Thyroid gland (tissue), 4 donors: ENCODE data around the gene LNPEP. TPM values are rescaled to one million over a fixed set of nuclear protein-coding genes. Genes with fewer than 3 reads are reported as not detected.
A peak's percentile ranks its signal among the peaks of the same experiment; 100 is the strongest.

ENCODE experiments used
- DNase-seq, 2 donors: peaks; one replicate each; pipeline ENCODE4 v3.0.0-alpha.2; 2019
- H3K27ac ChIP-seq, 3 donors: fragments of 200-600 bp; sonication (generic); 1 replicate in 2 of 3; 2 replicates in 1 of 3; pipeline ENCODE4 v1.5.1; 2016 to 2019; ENCODE audit warnings: mild to moderate bottlenecking in 1 of 3, moderate library complexity in 1 of 3
- H3K27me3 ChIP-seq: fragments of 200-600 bp; sonication (generic); one replicate; pipeline ENCODE4 v1.5.1; 2019
- H3K36me3 ChIP-seq, 2 donors: fragments of 200-600 bp; sonication (generic); one replicate each; pipeline ENCODE4 v1.5.1; 2016 to 2019
- H3K4me1 ChIP-seq, 2 donors: fragments of 200-600 bp; sonication (generic); one replicate each; pipeline ENCODE4 v1.5.1; 2017 to 2019
- H3K4me3 ChIP-seq, 3 donors: fragments of 200-600 bp; sonication (generic); replicated peaks in 1 of 3; 1 replicate in 2 of 3; 2 replicates in 1 of 3; pipeline ENCODE4 v1.5.1; 2016; ENCODE audit warnings: mild to moderate bottlenecking in 1 of 3
- H3K9me3 ChIP-seq: fragments of 200-600 bp; sonication (generic); one replicate; pipeline ENCODE4 v1.5.1; 2017
- CTCF ChIP-seq, 6 experiments: fragments of 200-600 bp in 3 of 6; fragments of 450-650 bp in 3 of 6; sonication (generic) in 3 of 6; IDR thresholded peaks; one replicate each; pipeline ENCODE4 v1.5.1; 2016 to 2019; ENCODE audit warnings: antibody characterized with exemption in 6 of 6, mild to moderate bottlenecking in 2 of 6, inconsistent platforms in 1 of 6, moderate library complexity in 1 of 6
- POLR2A ChIP-seq, 2 donors: fragments of 450-650 bp; IDR thresholded peaks; one replicate each; pipeline ENCODE4 v1.6.1; 2017; ENCODE audit warnings: antibody characterized with exemption in 2 of 2, mild to moderate bottlenecking in 2 of 2, moderate library complexity in 1 of 2
- WGBS, 2 donors: methylation state at CpG; one replicate each; pipeline ENCODE4 v1.1.5; 2017; 5-methylcytosine and 5-hydroxymethylcytosine counted together
- intact Hi-C: fragments of 100-400 bp; cut with DNase I; formaldehyde crosslinking; loops from one replicate; pipeline ENCODE4 v1.15.1; 2023
- total RNA-seq, 4 donors: library from RNA; depleted of rRNA; stranded (reverse); fragments of >200 nt; gene quantifications; one replicate each; pipeline ENCODE4 v1.2.3, GENCODE V29; 2016

LNPEP gene
- total RNA-seq, 4 donors from 2014 or later, result 35.0 to 59.9 (median 45.2) TPM

- Histone ChIP-seq H3K27ac (peak overlapping the region in 1 of 3 donors; percentile 15), H3K4me1 (peaks cover 16 to 26% of the 10 kb centered on the region in 2 donors), H3K36me3 (no peaks in the 10 kb centered on the region), H3K9me3 (no peaks in the 10 kb centered on the region), H3K27me3 (no peaks in the 10 kb centered on the region), H3K4me3 (no peak overlapping the region)
- peak; percentile 27 to 60 for DNase-seq
- WGBS, 2 donors, result 84 to 95% methylated on average over 2 of the region's 2 CpGs
- TF ChIP-seq CTCF (IDR thresholded peaks at IDR 0.05), result peak in 3 of 6 experiments; percentile 43 to 55 (median 54)
- TF ChIP-seq POLR2A (IDR thresholded peaks at IDR 0.05), result no peak
- intact Hi-C loops, result no loop called here
Observed at GRCh38 chr5:97044052-97044451, 108.2 kb downstream of the LNPEP start.

GRCh38 chr5:97046270-97046982 is 110.5 kb downstream of the LNPEP start:
- WGBS, 2 donors, result 90 to 93% methylated on average over 7 of the region's 7 CpGs
- no peak overlapping the region for H3K27ac ChIP-seq

GRCh38 chr5:97047076-97047475 is 111.2 kb downstream of the LNPEP start:
- TF ChIP-seq CTCF (IDR thresholded peaks at IDR 0.05), result no peak
- no peaks in the 10 kb centered on the region for H3K9me3 ChIP-seq
- H3K4me3 ChIP-seq, result no peak overlapping the region
- H3K27me3 ChIP-seq, result no peaks in the 10 kb centered on the region
- peaks cover 15 to 25% of the 10 kb centered on the region in 2 donors for H3K4me1 ChIP-seq
- no peak overlapping the region for H3K27ac ChIP-seq
- no peaks in the 10 kb centered on the region for H3K36me3 ChIP-seq
- 87 to 95% methylated on average over 1 of the region's 1 CpG for WGBS, 2 donors
- DNase-seq, result no peak
- intact Hi-C loops, result no loop called here

More at GRCh38 chr5:97046270-97046982, 110.5 kb downstream of the LNPEP start:
- Histone ChIP-seq H3K27me3 (no peaks in the 10 kb centered on the region), H3K36me3 (no peaks in the 10 kb centered on the region), H3K4me3 (no peak overlapping the region), H3K4me1 (peaks cover 16 to 30% of the 10 kb centered on the region in 2 donors), H3K9me3 (no peaks in the 10 kb centered on the region)
- no peak for TF ChIP-seq POLR2A (IDR thresholded peaks at IDR 0.05)
- no peak for TF ChIP-seq CTCF (IDR thresholded peaks at IDR 0.05)
- intact Hi-C loops, result no loop called here
- no peak for DNase-seq

- TF ChIP-seq POLR2A (IDR thresholded peaks at IDR 0.05) (no peak), CTCF (IDR thresholded peaks at IDR 0.05) (no peak)
- WGBS, 2 donors, result 80% methylated on average over 7 of the region's 7 CpGs
- no peak for DNase-seq
- intact Hi-C loops, result no loop called here
- no peaks in the 10 kb centered on the region for H3K36me3 ChIP-seq
- no peak overlapping the region for H3K4me3 ChIP-seq
- no peaks in the 10 kb centered on the region for H3K27me3 ChIP-seq
- H3K4me1 ChIP-seq, result peaks cover 0 to 8% of the 10 kb centered on the region in 2 donors
- H3K27ac ChIP-seq, result no peak overlapping the region
- H3K9me3 ChIP-seq, result no peaks in the 10 kb centered on the region
Observed at GRCh38 chr5:97049175-97049574, 113.3 kb downstream of the LNPEP start.

GRCh38 chr5:97056263-97056662 is 120.4 kb downstream of the LNPEP start:
- intact Hi-C loops, result no loop called here
- H3K4me1 ChIP-seq, result no peaks in the 10 kb centered on the region
- H3K9me3 ChIP-seq, result no peaks in the 10 kb centered on the region
- no peaks in the 10 kb centered on the region for H3K36me3 ChIP-seq
- H3K4me3 ChIP-seq, result no peak overlapping the region
- no peak overlapping the region for H3K27ac ChIP-seq
- H3K27me3 ChIP-seq, result no peaks in the 10 kb centered on the region
- no peak for TF ChIP-seq CTCF (IDR thresholded peaks at IDR 0.05)
- no peak for TF ChIP-seq POLR2A (IDR thresholded peaks at IDR 0.05)
- no peak for DNase-seq
- WGBS, 2 donors, result 93 to 98% methylated on average over 1 of the region's 1 CpG
